GM18498 (cell line): ENCODE measurements around the gene NOP53.
"Not testable (repeated sequence)": the region's sequence is repeated elsewhere in the genome, so short reads cannot be mapped to it uniquely, and the experiment has no call there.

ENCODE experiments used
- ATAC-seq: cut with Tn5 transposase; IDR thresholded peaks from one replicate; pipeline ENCODE4 v1.9.1; 2021; ENCODE audit warnings: mild to moderate bottlenecking, moderate library complexity; ENCODE audit not compliant: unreplicated experiment

The NOP53 gene

DNA sequence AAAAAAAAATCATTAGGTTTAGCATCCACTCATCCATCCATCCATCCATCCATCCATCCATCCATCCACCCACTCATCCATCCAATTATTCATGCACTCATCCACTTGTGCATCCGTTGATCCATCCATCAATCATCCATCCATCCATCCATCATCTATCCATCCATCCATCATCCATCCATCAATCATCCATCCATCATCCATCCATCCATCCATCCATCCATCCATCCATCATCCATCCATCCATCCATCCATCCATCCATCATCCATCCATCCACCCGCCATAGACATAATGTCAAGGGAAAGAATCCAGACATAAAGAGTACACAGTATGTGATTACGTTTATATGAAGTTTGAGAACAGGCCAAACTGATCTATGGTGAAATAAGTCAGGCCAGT is 24.2 kb downstream of the NOP53 start:
- ATAC-seq, result no peak

DNA sequence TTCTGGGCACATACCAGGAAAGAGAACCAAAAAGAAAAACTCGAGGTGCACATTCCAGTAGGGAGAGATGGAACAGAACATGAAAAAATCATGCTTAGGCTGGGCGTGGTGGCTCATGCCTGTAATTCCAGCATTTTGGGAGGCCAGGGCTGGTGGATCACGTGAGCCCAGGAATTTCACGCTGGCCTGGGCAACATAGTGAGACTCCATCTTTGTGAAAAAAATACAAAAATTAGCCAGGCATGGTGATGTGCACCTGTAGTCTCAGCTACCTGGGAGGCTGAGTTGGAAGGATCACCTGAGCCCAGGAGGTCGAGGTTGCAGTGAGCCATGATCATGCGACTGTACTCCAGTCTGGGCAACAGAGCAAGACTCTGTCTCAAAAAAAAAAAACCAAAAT is 25.9 kb downstream of the NOP53 start:
- ATAC-seq, result not testable (repeated sequence)

DNA sequence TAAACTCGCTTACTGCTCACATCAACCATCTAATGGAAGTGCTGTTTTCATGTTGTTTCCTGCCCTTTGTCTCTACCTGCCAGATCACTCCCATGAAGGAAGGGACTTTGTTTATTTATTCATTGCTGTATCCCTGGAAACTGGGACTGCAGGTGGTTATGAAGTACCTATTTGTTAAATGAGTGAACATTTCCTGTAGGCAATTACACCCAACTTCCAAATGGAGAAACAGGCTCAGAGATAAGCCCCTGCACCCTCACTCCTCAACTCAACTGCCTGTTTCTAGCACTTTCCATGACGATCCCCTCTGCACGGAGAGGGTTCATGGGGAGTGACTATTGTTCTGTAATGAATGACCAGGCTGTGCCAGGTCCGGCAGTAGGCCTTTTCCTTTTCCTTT is 31.2 kb downstream of the NOP53 start:
- ATAC-seq, result no peak

DNA sequence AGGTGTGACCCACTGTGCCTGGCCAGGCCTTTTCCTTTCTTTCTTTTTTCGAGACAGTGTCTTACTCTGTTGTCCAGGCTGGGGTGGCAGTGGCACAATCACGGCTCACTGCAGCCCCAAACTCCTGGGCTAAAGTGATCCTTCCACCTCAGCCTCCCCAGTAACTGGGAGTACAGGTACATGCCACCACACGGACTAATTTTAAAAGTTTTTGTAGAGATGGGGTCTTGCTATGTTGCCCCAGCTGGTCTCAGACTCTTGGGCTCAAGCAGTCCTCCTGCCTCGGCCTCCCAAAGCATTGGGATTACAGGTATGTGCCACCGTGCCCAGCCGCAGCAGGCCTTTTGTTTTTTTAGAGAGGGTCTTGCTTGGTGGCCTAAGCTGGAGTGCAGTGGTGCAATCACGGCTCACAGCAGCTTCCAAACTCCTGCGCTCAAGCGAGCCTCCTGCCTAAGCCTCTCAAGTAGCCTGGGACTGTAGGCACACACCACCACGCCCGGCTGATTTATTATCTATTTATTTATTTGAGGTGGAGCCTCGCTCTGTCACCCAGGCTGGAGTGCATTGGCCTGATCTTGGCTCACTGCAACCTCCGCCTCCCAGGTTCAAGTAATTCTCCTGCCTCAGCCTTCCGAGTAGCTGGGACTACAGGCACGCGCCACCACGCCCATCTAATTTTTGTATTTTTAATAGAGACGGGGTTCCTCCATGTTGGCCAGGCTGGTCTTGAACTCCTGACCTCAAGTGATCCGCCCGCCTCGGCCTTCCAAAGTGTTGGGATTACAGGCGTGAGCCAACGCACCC is 32.1 kb downstream of the NOP53 start:
- not testable (repeated sequence) for ATAC-seq

DNA sequence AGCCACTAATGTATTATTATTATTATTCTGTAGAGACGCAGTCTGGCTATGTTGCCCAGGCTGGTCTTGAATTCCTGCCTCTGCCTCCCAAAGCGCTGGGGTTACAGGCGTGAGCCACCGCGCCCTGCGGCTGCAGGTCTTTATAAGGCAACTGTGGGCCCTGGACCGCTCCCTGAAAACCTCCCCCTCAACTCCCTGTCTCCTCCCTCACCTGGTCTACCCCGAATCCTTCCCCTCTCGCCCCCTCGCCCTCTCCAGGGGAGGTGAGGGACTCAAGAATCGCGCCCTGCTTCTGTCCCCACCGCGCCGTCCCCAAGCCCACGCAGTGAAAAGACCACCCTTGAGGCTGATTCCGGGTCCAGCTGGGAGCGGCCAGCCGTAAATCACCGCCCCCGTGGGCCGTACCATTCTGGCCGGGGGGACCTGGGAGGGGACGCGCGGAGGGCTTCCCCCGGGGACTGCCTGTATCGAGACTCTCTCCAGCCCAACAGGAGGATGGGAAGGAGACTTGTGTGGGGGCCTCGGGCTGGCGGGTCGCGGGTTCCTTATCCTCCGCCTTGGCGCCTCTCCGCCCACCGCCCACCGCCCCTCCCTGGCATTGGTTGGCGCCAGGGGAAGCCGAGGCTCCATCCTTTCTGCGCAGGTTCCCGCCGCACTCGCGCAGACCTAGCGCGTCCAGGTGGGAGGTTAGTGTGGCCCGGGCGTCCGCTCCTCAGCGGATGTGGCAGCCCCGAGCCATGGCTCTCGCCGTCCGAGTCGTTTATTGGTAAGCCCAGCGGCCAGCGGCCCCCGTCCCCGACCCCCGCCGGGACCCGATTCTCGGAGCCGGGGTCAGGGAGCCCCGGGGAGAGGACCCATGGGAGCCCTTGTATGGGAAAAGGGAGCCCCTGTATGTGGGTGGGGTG is 33.0 kb downstream of the NOP53 start, which contains the start of gene SELENOW:
Gene SELENOW (plus strand): TSS at position 655 of the 905 bp plus-strand sequence. CDS start 83 bp downstream, at position 738.
- peak; percentile 88 for ATAC-seq

DNA sequence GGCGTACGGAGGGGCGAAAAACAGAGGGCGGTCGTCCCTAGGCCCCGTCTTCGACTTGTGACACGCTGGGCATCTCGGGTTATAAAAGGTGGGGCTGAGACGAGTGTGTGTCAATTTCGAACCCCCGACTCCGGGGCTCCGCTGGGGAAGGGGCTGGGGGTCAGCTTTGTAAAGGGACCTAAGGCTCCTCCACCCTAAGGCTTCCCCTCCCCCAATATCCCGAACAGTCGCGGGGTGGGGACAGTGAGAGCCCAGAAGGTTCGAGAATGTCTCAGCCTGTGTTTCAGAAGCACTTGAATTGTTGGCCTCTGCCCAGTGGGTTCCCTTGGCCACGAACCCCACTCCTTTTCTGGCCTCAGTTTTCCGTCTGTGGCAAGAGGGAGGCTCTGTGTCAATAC is 33.6 kb downstream of the NOP53 start:
- no peak for ATAC-seq

DNA sequence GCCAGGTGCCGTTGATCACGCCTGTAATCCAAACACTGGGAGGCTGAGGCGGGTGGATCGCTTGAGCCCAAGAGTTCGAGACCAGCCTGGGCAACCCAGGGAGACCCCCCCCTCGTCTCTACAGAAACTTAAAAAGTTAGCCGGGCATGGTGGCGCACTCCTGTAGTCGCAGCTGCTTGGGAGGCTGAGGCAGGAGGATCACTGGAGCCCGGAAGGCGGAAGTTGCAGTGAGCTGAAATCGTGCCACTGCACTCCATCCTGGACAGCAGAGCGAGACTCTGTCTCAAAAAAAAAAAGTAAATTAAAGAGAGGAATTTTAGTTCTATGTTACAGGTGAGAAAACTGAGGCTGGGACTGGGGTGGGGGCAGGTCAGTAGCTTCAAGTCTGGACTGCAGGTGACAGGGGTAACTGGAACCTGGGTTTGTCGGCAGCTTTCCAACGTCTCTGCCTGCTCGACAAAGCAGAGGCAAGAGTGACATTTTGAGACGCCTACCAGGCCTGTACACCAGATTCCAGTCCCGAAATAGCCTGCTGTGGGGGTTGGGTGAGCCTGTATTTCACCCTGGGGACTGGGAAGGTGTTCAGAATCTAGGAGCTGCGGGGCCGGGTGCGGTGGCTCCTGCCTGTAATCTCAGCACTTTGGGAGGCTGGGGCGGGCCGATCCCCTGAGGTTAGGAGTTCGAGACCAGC is 34.3 kb downstream of the NOP53 start:
- ATAC-seq, result no peak

DNA sequence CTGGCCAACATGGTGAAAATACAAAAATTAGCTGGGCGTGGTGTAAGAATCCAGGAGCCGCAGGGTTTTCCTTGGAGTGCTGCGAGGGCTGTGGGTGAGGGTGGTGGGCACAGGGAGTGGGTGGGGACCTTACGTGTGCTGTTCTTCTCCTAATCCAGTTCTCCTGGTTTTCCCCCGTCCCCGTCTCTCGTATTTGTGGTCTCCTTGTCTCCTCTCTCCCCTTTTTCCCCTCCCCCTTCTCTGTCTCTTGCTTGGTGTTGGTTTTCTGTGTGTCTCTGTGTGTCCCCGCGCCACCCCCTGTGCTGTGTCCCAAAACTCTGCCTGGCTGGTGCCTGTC is 34.8 kb downstream of the NOP53 start:
- ATAC-seq, result no peak

DNA sequence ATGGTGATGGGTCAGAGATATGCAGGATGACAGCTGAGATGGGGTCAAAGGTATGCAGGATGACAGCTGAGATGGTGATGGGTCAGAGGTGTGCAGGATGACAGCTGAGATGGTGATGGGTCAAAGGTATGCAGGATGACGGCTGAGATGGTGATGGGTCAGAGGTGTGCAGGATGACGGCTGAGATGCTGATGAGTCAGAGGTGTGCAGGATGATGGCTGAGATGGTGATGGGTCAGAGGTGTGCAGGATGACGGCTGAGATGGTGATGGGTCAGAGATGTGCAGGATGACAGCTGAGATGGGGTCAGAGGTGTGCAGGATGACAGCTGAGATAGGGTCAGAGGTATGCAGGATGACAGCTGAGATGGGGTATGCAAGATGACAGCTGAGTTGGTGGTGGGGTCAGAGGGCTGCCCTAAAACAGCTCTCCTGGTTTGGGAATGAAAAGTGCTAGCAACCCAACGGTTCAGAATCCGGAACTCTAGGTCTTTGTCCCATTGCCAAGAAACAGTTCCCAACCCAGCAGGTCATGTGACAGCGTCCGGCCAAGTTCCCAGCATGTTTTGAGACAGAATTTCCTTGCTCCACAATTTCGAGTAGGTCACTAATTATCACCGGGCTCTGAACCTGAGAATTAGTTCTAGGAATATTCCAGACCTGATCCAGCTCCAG is 36.4 kb downstream of the NOP53 start:
- no peak for ATAC-seq

DNA sequence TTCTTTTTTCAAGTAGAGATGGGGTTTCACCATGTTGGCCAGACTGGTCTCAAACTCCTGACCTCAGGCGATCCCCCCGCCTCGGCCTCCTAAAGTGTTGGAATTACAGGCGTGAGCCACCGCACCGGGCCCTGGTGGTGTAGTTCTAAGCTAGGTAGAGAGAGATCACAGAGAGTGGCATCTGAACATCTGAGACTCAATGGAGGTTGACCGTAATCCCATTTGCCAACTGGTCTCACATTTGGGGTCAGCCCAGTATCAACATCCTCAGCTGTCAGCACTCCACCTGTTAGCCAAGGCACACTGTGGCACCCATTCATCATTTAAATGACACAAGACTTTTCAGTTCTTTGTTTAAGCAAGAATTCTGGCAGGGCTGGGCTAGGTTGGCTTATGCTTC is 41.2 kb downstream of the NOP53 start:
- ATAC-seq, result no peak

DNA sequence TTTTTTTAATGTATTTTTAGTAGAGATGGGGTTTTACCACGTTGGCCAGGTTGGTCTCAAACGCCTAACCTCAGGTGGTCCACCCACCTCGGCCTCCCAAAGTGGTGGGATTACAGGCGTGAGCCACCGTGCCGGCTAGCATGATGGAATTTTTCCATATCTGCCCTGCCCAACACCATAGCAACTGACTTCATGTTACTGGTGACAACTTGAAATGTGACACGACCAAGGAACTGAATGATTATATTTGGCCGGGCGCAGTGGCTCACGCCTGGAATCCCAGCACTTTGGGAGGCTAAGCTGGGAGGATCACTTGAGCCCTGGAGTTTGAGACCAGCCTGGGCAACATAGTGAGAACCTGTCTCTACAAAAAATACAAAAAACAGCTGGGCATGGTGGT is 42.0 kb downstream of the NOP53 start:
- ATAC-seq, result not testable (repeated sequence)

DNA sequence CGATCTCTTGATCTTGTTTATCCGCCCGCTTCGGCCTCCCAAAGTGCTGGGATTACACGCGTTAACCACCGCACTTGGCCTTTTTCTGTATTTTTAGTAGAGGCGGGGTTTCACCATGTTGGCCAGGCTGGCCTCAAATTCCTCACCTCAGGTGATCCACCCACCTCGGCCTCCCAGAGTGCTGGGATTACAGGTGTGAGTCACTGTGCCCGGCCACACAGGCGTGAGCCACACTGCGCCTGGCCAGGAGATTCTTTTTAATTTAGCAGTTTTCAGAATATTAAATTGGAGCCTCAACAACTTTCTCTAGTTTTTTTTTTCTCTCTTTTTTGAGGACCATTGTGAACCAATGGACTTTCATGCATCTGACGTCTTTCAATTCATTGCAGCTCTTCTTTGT is 44.5 kb downstream of the NOP53 start:
- not testable (repeated sequence) for ATAC-seq

DNA sequence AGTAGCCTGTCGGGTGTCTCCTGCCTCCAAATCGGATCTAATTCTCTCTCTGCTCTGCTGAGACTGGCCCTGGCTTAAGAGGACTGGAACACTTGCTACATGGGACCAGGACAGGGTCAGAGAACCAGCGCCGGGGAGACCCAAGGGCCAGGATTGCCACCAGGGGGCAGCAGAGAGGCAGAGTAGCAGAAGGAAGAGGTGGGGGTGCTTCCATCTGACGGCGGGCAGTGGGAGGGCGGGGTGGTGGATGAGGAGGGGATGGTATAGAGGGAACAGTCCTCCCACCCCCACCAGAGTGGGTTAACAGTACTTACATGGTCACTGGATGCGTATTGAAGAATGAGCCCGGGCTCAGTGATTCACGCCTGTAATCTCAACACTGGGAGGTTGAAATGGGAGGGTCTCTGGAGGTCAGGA is 45.1 kb downstream of the NOP53 start:
- no peak for ATAC-seq

DNA sequence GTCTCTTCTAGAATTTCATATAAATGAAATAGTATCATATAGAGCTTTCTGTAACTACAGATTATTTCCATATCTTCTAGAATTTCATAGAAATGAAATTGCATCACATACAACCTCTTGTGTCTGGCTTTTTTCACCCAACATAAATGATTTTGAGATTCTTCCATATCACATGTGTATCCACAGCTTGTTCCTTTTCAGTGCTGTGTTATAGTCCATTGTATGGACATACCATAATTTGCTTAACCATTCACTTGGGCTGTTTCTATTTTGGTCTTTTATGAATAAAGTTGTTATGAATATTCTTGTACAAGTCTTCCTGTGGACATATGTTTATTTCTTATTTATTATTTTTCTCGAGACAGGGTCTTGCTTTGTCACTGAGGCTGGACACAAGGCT is 47.3 kb downstream of the NOP53 start:
- ATAC-seq, result no peak

DNA sequence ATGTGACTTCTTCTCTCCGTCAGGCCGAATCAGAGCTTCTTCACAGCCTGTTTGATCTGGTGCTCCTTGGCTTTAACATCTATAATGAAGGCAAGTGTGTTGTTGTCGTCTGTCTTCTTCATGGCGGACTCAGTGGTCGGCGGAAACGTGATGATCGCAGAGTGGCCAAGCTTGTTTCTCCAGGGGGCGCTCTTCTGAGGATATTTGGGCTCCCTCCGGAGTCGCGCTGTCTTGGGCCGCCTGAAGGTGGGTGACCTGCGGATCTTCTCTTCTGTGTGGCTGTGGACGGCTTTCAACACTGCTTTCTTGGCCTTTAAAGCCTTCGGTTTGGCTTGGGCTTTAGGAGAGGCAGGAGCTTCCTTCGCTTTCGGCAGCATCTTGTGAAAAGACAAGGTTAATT is 49.2 kb downstream of the NOP53 start:
- ATAC-seq, result no peak

DNA sequence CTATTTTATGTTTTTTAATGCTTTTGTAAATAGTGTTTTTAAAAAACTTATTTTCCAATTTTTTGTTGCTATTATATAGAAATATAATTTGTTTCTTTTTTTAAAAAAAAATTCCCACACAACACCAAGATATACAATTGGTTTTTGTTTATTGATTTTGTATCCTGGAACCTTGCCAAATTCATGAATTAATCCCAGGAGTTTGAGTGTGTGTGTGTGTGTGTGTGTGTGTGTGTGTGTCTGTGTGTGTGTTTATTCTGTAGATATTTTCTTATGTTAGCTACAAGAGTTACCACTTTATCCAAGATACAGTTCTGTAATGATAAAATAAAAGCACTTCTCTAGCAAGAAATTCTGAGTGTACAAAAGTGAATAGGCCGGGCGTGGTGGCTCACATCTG is 51.4 kb downstream of the NOP53 start:
- ATAC-seq, result no peak

DNA sequence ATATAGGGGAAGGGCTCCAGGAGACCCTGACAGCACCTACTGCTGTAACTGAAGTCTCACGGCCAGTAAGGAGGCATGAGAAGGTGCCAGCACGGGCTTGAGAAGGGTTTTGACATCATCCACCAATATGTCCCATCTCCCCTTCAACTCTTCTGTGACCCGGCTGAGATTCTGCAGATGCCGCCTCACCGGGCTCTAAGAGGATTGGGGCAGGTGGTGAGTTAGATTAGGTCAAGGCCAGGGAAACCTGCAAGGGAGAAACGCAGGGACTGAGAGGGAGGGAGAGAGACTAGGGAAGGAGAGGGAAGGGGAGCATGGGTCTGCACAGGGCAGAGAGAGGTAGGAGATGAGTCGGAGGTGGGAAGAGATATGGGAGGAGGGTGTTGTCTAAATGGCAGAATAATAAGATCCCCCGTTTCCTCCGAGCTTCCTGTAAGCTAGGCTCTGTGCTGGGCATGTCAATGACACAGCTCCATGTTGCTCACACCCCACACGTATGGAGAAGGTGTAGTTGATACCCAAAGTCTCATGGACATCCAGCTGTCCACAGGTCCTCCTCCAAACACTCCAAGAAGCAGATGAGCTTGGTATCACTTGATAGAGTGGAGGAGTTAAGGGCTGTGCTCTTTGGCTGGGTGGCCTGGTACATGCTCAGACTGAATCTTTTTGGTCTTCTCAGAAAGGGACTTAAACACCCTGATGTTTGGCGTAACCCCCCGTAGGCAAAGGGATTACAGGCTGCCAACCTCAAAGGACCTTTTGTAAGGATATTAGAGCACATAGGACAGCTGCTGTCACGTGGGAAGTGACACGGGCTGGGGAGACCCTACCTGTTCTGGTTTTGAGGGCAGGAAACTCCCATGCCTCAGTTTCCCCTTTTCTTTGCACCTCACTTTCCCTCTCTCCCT is 52.9 kb downstream of the NOP53 start:
- no peak for ATAC-seq

DNA sequence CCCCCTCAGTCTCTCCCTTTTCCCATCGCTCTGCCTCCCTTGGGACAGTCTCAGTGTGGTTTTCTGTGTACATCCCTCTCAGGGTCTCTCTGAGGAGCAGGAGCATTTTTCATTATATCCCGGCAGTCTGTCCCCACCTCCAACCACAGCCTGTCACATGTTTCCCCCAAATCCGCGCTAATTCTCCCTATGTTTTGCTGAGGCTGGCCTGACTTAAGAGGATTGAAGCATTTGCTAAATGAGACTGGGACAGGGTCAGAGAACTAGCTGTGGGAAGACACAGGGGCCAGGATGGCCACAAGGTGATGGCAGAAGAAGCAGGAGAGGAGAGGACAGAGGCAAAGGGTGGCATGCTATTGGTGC is 53.5 kb downstream of the NOP53 start:
- no peak for ATAC-seq

DNA sequence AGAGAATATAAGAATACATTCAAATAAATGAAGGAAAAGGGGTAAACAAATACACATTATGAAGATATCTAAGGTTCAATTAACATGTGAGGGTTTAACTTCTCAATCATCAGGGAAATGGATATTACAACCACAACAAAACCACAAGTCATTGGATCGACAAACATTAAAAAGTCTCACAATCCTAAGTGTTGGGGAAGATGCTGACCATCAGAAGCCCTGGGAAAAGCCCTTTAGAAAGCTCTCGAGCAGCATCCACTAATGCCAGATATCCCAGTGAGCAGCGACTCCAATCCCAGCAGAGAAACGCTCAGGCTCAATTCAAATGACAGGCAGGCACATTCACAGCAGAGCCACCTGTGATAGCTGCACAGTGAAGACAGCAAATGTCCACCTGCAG is 55.9 kb downstream of the NOP53 start:
- ATAC-seq, result no peak

DNA sequence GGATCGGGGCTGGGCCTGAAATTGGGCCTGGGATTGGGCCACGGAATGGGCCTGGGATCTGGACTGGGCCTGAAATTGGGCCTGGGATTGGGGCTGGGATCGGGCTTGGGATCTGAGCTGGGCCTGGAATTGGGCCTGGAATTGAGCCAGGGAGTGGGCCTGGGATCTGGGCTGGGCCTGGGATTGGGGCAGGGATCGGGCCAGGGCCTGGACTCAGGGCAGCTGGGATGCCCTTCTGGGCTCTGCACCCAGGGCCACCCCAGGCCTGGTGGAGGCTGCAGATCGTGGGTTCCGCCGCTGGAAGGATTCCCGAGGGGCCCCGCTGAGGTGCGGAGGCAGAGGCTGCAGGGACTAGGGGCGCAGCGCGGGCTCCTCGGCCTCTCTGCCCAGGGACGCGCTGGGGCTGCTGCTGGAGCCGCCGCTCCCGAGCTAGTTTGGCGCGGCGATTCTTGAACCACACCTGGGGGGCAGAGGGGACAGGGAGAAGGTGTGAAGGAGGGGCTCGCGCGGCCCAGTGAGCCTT is 57.2 kb downstream of the NOP53 start:
- no peak for ATAC-seq
